IPS-18c (cell line): ENCODE results near the gene TOMM40.

ENCODE experiments used
- H3K4me3 ChIP-seq: 2 replicates; pipeline ENCODE4 v1.7.0; 2013; ENCODE audit warnings: low read depth, mild to moderate bottlenecking, low read length, moderate library complexity; ENCODE audit not compliant: insufficient read depth
- H3K9me3 ChIP-seq: one replicate; pipeline ENCODE4 v1.6.1; 2013; ENCODE audit warnings: mild to moderate bottlenecking, low read length, moderate library complexity; ENCODE audit not compliant: control insufficient read depth, insufficient read depth

TOMM40 gene

DNA sequence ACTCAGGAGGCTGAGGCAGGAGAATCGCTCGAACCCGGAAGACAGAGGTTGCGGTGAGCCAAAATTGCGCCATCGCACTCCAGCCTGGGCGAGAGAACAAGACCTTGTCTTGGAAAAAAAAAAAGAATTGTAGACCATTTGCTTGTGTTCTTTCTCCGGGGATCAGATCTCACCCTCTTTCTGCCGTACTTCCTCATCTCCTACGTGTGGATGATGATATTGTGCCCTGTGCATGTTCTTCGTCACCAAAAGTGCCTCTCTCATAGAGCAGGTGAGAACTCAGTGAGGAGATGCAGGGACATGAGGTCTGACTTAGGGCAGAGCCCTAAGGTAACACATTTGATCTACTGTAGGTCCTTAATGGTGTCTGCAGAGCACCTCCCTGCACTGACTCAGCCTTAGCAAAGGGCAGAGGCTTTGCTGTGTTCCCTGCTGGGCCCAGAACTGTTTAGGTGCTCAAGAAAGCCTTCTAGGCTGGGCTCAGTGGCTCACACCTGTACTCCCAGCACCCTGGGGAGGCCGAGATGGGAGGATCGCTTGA lies 56.1 kb downstream of the TOMM40 start:
- no peak overlapping the region for H3K4me3 ChIP-seq

DNA sequence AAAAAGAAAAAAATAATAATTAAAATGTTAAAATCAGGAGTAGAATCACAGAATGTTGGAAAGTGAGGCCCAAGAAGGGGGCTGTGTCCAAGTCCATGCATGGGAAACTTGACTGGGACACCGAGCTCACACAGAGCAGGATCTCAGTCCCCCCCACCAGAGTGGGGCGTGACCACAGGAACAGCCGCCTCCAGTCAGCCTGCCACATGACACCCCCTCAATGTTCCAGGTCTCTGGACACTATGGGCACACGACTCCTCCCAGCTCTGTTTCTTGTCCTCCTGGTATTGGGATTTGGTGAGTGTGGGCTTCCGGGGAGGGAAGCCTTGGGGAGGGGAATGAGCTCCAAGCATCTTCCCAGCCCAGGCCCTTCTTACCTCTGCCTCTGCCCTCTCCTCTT lies 57.2 kb downstream of the TOMM40 start:
- no peaks in the 10 kb centered on the region for H3K9me3 ChIP-seq
- H3K4me3 ChIP-seq = no peak overlapping the region

More for the DNA sequence above, 56.1 kb downstream of the TOMM40 start:
- H3K9me3 ChIP-seq = no peaks in the 10 kb centered on the region

DNA sequence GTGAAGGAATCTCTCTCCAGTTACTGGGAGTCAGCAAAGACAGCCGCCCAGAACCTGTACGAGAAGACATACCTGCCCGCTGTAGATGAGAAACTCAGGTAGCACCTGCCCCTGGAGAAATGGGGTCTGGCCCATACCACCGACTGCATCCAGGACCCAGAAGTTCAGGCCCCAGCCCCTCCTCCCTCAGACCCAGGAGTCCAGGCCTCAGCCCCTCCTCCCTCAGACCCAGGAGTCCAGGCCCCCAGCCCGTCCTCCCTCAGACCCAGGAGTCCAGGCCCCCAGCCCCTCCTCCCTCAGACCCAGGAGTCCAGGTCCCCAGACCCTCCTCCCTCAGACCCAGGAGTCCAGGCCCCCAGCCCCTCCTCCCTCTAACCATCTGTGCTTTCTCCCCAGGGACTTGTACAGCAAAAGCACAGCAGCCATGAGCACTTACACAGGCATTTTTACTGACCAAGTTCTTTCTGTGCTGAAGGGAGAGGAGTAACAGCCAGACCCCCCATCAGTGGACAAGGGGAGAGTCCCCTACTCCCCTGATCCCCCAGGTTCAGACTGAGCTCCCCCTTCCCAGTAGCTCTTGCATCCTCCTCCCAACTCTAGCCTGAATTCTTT lies 57.8 kb downstream of the TOMM40 start:
- H3K4me3 ChIP-seq = no peak overlapping the region
- no peaks in the 10 kb centered on the region for H3K9me3 ChIP-seq

DNA sequence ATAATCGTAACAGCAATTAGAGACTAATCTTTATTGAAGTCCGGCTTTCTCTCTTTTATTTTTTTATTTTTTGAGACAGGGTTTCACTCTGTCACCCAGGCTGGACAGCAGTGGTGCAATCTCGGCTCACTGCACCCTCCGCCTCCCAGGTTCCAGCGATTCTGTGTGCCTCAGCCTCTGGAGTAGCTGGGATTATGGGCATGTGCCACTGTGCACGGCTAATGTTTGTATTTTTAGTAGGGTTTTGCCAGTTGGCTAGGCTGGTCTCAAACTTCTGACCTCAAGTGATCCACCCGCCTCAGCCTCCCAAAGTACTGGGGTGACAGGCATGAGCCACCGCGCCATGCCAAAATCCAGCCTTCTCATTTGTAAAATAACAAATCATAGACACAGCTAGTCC lies 58.5 kb downstream of the TOMM40 start:
- Histone ChIP-seq H3K4me3 (no peak overlapping the region), H3K9me3 (no peaks in the 10 kb centered on the region)

DNA sequence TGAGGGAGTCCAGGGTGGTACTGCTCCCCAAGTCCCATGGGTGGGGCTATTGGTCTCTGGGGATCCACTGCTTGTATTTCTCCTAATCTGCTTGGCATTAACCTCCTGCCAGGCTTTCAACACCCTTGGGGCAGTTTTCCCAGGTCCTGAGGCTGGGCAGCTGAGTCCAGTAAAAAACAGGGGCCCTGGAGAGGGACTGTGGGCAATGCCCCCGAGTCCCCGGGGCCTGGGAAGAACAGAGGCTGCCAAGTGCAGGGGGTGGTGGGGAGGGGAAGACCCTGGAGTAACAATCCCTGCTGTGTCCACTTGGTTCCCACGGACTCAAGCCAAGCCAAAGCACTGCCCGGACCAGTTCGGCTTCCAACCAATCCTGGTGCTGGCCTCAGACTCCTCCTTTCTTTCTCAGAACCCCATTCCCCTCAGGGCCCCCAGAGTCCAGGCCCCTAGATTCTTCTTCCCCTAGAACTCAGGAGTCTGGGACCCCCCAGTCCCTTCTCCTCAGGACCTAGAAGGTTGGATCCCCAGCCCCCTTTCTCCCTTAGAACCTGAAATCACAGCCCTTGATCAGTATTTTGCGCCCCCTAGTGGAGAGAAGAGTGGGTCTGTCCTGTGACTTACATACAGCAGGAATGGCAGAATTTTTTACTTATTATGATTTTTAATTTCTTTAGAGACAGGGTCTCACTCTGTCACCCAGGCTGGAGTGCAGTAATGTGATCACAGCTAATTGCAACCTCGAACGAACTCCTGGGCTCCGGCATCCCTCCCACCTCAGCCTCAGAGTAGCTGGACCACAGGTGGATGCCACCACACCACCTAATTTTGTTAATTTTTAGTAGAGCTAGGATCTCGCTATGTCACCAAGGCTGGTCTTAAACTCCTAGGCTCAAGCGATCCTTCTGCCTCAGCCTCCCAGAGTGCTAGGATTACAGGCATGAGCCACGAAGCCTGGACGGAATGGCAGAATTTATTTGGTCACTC lies 60.4 kb downstream of the TOMM40 start:
- H3K9me3 ChIP-seq = no peaks in the 10 kb centered on the region
- no peak overlapping the region for H3K4me3 ChIP-seq
